Activated B cell treated with CpG ODN at 0.5 μM for 24 hours (primary cell): Measurements from ENCODE around the gene FBXO24. TPM values are rescaled to one million over a fixed set of nuclear protein-coding genes. Genes with fewer than 3 reads are reported as not detected.

ENCODE experiments used
- ATAC-seq: fragments of 200-7000 bp; cut with Tn5 transposase; one replicate; pipeline ENCODE4 v1.10.0; 2021; ENCODE audit warnings: low read depth, mild to moderate bottlenecking, moderate library complexity
- CTCF ChIA-PET: fragments of 350-600 bp; sonication (Branson Sonifier 250); formaldehyde crosslinking; loops from one replicate; lab custom pipeline; 2021; ENCODE audit warnings: antibody characterized with exemption; lab: Charles Lee
- POLR2A ChIA-PET: fragments of 350-600 bp; sonication (Branson Sonifier 250); formaldehyde crosslinking; loops from one replicate; lab custom pipeline; 2021; ENCODE audit warnings: antibody characterized with exemption; lab: Charles Lee
- DNase-seq: peaks from one replicate; pipeline ENCODE4 v3.0.0; 2022
- H3K27ac Mint-ChIP-seq: one replicate; pipeline ENCODE4 v1.8.0; 2020; ENCODE audit warnings: mixed read lengths
- H3K27me3 Mint-ChIP-seq: one replicate; pipeline ENCODE4 v1.8.0; 2021; ENCODE audit warnings: mixed read lengths
- H3K36me3 Mint-ChIP-seq: one replicate; pipeline ENCODE4 v1.8.0; 2021; ENCODE audit warnings: low read depth, mixed read lengths
- H3K4me1 Mint-ChIP-seq: one replicate; pipeline ENCODE4 v1.8.0; 2021; ENCODE audit warnings: mixed read lengths
- H3K4me3 Mint-ChIP-seq: one replicate; pipeline ENCODE4 v1.8.0; 2020; ENCODE audit warnings: mild to moderate bottlenecking, mixed read lengths
- H3K9me3 Mint-ChIP-seq: one replicate; pipeline ENCODE4 v1.8.0; 2020; ENCODE audit warnings: mixed read lengths
- CTCF ChIP-seq: fragments of 200-600 bp; IDR thresholded peaks from one replicate; pipeline ENCODE4 v1.8.0; 2022; ENCODE audit warnings: antibody characterized with exemption, mild to moderate bottlenecking
- intact Hi-C: fragments of 100-400 bp; cut with micrococcal nuclease; formaldehyde crosslinking; loops from one replicate; pipeline ENCODE4 v1.15.1; 2024
- total RNA-seq: library from RNA; stranded (reverse); gene quantifications from 2 replicates; pipeline ENCODE4 v1.2.3, GENCODE V29; 2022

Gene FBXO24
- total RNA-seq, 1 donor from 2014 or later = 1.9 TPM

DNA sequence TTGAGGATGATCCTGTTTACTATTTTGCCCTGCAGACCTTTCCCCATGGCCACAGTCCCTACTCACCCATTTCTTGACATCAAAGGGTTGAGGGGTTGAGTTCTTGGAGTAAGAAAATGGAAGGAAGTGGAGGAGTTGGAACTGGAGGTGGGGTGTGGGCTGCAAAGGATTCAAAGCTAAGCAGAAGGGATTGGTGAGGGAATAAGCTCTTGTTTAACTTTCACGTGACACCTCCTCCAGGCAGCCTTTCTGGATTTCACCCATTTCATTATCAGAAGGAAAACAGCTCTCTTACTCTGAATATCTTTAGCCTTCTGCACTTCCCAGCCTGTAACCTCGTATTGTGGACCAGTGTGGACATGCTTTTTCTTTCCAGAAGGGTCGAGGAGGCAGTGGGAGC is 39.9 kb downstream of the FBXO24 start:
- Mint-ChIP-seq H3K4me1 (peaks cover 10% of the 10 kb centered on the region), H3K27me3 (no peaks in the 10 kb centered on the region), H3K9me3 (no peaks in the 10 kb centered on the region), H3K27ac (no peak overlapping the region), H3K36me3 (no peaks in the 10 kb centered on the region), H3K4me3 (peak overlapping the region; percentile 67)
- DNase-seq (no peak), ATAC-seq (no peak)
- ChIA-PET POLR2A (interaction anchor here (0.7 to 2.0 kb wide), 7 partner anchors 13 to 80 kb away, joined by 3 to 23 read pairs (median 5); partner anchors contain the start of genes FBXO24, GNB2, LRCH4 and MOSPD3), CTCF (no interaction called here)
- intact Hi-C loops = loop anchor here (1.0 to 2.0 kb wide), 5 partner anchors 13 to 61 kb away; partner anchors contain the start of gene GNB2
- no peak for TF ChIP-seq CTCF

GRCh38 chr7:100626530-100627237 is 40.6 kb downstream of the FBXO24 start:
- Mint-ChIP-seq H3K27ac (no peak overlapping the region), H3K9me3 (no peaks in the 10 kb centered on the region), H3K4me3 (peak overlapping the region; percentile 67), H3K4me1 (peaks cover 10% of the 10 kb centered on the region), H3K27me3 (no peaks in the 10 kb centered on the region), H3K36me3 (no peaks in the 10 kb centered on the region)
- no peak for TF ChIP-seq CTCF
- ChIA-PET POLR2A (interaction anchor here (1.2 to 2.0 kb wide), 6 partner anchors 14 to 79 kb away, joined by 3 to 23 read pairs (median 5); partner anchors contain the start of genes FBXO24, GNB2, LRCH4 and MOSPD3), CTCF (no interaction called here)
- peak; percentile 100 for ATAC-seq
- DNase-seq = peak; percentile 58
- intact Hi-C loops = loop anchor here (1.0 to 2.0 kb wide), 5 partner anchors 13 to 62 kb away; partner anchors contain the start of gene GNB2

DNA sequence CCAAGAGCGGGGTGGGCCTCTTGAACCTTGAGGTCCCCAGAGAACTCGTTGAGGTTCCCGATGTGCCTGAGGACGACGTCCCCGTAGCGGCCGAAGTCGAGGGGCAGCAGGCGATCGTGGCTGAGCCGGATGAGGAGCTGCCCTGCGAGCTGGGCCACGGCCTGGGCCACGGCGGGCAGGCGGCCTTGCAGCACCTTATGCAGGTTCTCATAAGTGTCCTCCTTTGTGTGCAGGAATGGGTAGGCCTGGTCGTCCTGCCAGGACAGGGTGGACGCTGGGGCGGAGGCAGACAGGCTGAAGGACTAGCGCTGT is 41.1 kb downstream of the FBXO24 start:
- H3K27ac Mint-ChIP-seq = no peak overlapping the region
- no peak overlapping the region for H3K4me3 Mint-ChIP-seq
- no peaks in the 10 kb centered on the region for H3K27me3 Mint-ChIP-seq
- ChIA-PET CTCF (no interaction called here), POLR2A (interaction anchor here (1.3 to 2.0 kb wide), 5 partner anchors 15 to 50 kb away, joined by 3 to 23 read pairs (median 5); partner anchors contain the start of genes FBXO24, GNB2, LRCH4 and MOSPD3)
- DNase-seq (no peak), ATAC-seq (no peak)
- no peak for TF ChIP-seq CTCF
- H3K9me3 Mint-ChIP-seq = no peaks in the 10 kb centered on the region
- no peaks in the 10 kb centered on the region for H3K36me3 Mint-ChIP-seq
- H3K4me1 Mint-ChIP-seq = peaks cover 10% of the 10 kb centered on the region
- intact Hi-C loops = loop anchor here (2.0 kb wide), 2 partner anchors 22 to 62 kb away; no protein-coding TSS in a partner anchor

DNA sequence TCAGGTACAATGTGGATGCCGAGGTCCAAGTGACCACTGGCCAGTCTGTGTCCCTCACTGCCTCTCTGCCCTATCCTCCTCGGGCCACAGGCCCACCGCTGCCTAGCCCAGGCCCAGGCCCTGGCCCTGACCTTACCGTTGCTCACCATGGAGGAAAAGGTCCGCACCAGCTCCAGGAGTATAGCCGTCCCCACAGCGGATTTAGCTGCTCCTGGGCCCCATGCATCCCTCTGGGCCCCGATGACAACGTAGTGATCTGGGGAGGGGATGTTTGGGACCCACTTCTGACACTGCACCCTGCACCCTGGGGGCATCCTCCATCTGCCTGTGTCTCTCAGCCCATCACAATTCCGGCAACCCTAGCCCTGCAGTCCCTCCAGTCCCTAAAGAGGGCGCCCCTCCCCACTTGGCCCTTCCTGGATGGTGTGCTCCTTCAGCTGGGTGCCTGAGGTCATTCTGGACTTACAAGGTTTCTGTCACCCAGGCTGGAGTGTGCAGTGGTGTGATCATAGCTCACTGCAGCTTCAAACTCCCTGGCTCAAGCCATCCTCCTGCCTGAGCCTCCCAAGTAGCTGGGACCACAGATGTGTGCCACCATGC is 43.1 kb downstream of the FBXO24 start:
- TF ChIP-seq CTCF = no peak
- ChIA-PET POLR2A (interaction anchor here (1.2 to 1.4 kb wide), 2 partner anchors 44 to 46 kb away, joined by 3 to 6 read pairs; no protein-coding TSS in a partner anchor), CTCF (interaction anchor here (0.9 to 1.5 kb wide), 2 partner anchors 17 to 65 kb away, joined by 4 read pairs; partner anchors contain the start of gene MOSPD3)
- H3K9me3 Mint-ChIP-seq = no peaks in the 10 kb centered on the region
- intact Hi-C loops = no loop called here
- no peak for ATAC-seq
- peaks cover 1% of the 10 kb centered on the region for H3K36me3 Mint-ChIP-seq
- peaks cover 14% of the 10 kb centered on the region for H3K4me1 Mint-ChIP-seq
- no peak for DNase-seq
- no peak overlapping the region for H3K27ac Mint-ChIP-seq
- no peaks in the 10 kb centered on the region for H3K27me3 Mint-ChIP-seq
- no peak overlapping the region for H3K4me3 Mint-ChIP-seq

- CTCF ChIA-PET = interaction anchor here (1.1 kb wide), 1 partner anchor 70 kb away, joined by 3 read pairs; no protein-coding TSS in a partner anchor
- Mint-ChIP-seq H3K36me3 (peaks cover 1% of the 10 kb centered on the region), H3K27me3 (no peaks in the 10 kb centered on the region), H3K4me3 (no peak overlapping the region), H3K9me3 (no peaks in the 10 kb centered on the region), H3K4me1 (peaks cover 14% of the 10 kb centered on the region), H3K27ac (no peak overlapping the region)
- POLR2A ChIA-PET = interaction anchor here (1.2 kb wide), 1 partner anchor 43 kb away, joined by 6 read pairs; no protein-coding TSS in a partner anchor
- DNase-seq = no peak
- ATAC-seq = no peak
- TF ChIP-seq CTCF = no peak
- intact Hi-C loops = no loop called here
Measured at GRCh38 chr7:100630066-100630465, 43.9 kb downstream of the FBXO24 start.
